ENCODE measurements around the gene TSKU.

The TSKU gene

GRCh38 chr11:76834151-76834550 is 51.0 kb downstream of the TSKU start:
- H3K4me3 ChIP-seq (ENCODE audit: low read length): no peak overlapping the region
- DNase-seq (ENCODE audit: low read depth): no peak
- no peak for TF ChIP-seq CTCF (IDR thresholded peaks at IDR 0.05; ENCODE audit: insufficient read depth, low read depth, low read length, missing control alignments)

DNA sequence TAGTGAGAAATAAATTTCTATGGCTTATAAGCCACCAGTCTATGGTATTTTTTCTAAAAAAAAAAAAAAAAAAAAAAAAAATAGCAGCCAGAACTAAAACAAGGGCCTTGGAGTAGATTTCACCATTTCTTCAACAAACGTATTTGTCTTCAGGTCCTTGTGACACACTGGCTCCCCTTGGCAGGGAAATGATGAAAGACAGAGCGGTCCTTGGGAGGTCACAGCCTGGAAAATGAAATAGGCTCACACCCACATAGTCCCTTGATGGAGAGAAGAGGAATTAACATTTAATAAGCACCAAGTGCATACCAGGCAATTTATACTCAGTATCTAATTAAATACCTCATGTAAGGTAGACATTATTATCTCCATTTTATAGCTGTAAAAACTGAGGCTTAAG is 51.9 kb downstream of the TSKU start:
- H3K4me3 ChIP-seq (ENCODE audit: low read length): no peak overlapping the region
- TF ChIP-seq CTCF (IDR thresholded peaks at IDR 0.05; ENCODE audit: insufficient read depth, low read depth, low read length, missing control alignments): no peak
- no peak for DNase-seq (ENCODE audit: low read depth)

- peak; percentile 42 for DNase-seq (ENCODE audit: low read depth)
- H3K4me3 ChIP-seq (ENCODE audit: low read length): no peak overlapping the region
- TF ChIP-seq CTCF (IDR thresholded peaks at IDR 0.05; ENCODE audit: insufficient read depth, low read depth, low read length, missing control alignments): no peak
Observed at GRCh38 chr11:76835928-76836612, 52.9 kb downstream of the TSKU start.

DNA sequence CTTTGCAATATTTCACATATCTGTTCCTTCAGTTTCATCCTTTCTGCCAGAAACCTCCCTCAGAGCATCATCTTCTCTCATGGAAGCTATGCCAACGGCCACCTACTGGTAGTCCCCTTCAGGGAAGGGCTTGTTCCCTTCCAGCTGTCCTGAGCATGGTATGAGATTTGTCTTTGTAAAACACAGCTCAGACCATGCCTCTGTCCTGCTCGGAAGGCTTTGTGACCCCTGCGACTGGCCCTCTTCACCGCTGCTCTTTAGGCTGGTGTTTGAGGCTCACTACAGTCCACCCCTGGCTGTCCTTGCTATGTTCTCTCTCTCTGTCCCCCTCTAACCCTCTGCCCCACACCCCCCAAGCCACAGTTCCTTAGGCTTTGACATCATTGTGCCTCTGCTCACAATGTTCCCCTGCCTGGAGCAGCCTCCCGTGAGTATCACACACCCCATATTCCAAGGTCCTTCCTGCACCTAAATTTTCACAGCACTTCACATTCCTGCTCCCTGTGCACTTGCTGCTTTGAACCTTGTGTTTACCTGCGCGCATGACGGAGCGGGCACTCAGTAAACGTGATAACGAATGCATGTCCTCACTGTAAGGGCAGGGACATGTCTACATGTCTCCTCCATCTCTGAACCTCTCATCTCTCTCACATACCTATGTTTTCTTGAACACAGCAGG is 53.6 kb downstream of the TSKU start:
- TF ChIP-seq CTCF (IDR thresholded peaks at IDR 0.05; ENCODE audit: insufficient read depth, low read depth, low read length, missing control alignments): peak; percentile 5
- DNase-seq (ENCODE audit: low read depth): no peak
- H3K4me3 ChIP-seq (ENCODE audit: low read length): no peak overlapping the region

GRCh38 chr11:76837696-76838677 is 54.8 kb downstream of the TSKU start:
- H3K4me3 ChIP-seq (ENCODE audit: low read length): no peak overlapping the region
- TF ChIP-seq CTCF (IDR thresholded peaks at IDR 0.05; ENCODE audit: insufficient read depth, low read depth, low read length, missing control alignments): no peak
- DNase-seq (ENCODE audit: low read depth): no peak

DNA sequence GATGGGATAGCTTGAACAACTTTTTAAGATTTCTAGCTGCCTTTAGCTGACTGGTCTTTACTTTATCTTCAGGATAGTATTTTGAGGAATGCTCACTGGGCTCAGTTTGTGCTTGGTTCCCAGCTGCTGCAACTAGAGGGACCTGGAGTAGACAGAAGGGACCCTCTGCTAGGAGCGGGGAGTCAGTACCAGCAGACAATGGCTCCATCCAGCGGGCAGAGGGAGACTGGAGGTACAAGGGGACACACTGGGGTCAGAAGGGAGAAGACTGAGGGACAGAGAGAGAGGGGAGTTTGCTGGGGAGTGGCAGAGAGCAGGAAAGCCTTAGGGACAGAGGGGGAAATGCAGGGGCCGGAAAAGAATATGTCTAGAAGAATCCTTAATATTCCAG is 55.5 kb downstream of the TSKU start:
- TF ChIP-seq CTCF (IDR thresholded peaks at IDR 0.05; ENCODE audit: insufficient read depth, low read depth, low read length, missing control alignments): no peak
- DNase-seq (ENCODE audit: low read depth): no peak
- H3K4me3 ChIP-seq (ENCODE audit: low read length): no peak overlapping the region

Measured in epithelial cell of esophagus (primary cell).